Mesodermal cell (in vitro differentiated cells): ENCODE results near the gene ARL15.

Experiments
- H3K27ac ChIP-seq: 2 replicates; pipeline ENCODE4 v1.7.0; 2013; ENCODE audit warnings: mild to moderate bottlenecking, low read depth, low read length, moderate library complexity; ENCODE audit not compliant: severe bottlenecking
- H3K36me3 ChIP-seq: 2 replicates; pipeline ENCODE4 v1.7.1; 2013; ENCODE audit warnings: mild to moderate bottlenecking, low read length, moderate library complexity; ENCODE audit not compliant: control insufficient read depth, insufficient read depth
- H3K4me1 ChIP-seq: one replicate; pipeline ENCODE4 v1.7.1; 2013; ENCODE audit warnings: mild to moderate bottlenecking, low read length; ENCODE audit not compliant: insufficient read depth, control insufficient read depth, poor library complexity, severe bottlenecking
- H3K4me3 ChIP-seq: 2 replicates; pipeline ENCODE4 v1.7.0; 2013; ENCODE audit warnings: low read length, control low read depth, mild to moderate bottlenecking; ENCODE audit not compliant: insufficient read depth, poor library complexity, severe bottlenecking; ENCODE audit errors: extremely low read depth
- H3K9me3 ChIP-seq: 2 replicates; pipeline ENCODE4 v1.7.1; 2013; ENCODE audit warnings: mild to moderate bottlenecking, low read length, moderate library complexity; ENCODE audit not compliant: control insufficient read depth
- WGBS, 2 experiments: methylation state at CpG; one replicate each; pipeline ENCODE4 v1.1.5; 2013; ENCODE audit warnings: missing lambda C conversion rate in 2 of 2; ENCODE audit not compliant: insufficient coverage in 2 of 2; 5-methylcytosine and 5-hydroxymethylcytosine counted together

The ARL15 gene

DNA sequence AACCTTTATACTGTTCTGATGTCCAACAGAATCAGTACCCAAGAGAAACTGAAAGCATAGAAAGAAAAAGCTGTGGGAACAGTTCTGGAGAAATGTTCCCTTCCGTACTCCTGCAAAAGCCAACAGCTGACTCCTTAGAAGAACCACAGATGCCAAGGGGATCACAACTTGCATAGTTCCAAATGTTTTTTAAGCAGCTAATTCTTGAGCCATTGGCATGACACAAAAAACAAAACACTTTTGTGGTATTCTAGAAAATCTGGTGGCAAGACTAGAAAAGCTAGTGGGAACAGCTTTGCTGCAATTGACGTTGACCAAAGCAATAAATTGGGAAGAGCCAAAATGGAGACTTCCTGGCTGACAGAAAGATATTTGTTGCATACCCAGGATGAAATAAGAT, 189.9 kb downstream of the ARL15 start:
- Histone ChIP-seq H3K9me3 (no peaks in the 10 kb centered on the region), H3K4me1 (no peaks in the 10 kb centered on the region), H3K36me3 (no peaks in the 10 kb centered on the region), H3K27ac (no peak overlapping the region), H3K4me3 (no peak overlapping the region)
- 88 to 100% methylated on average over 1 to 2 of the region's 2 CpGs for WGBS, 2 experiments

DNA sequence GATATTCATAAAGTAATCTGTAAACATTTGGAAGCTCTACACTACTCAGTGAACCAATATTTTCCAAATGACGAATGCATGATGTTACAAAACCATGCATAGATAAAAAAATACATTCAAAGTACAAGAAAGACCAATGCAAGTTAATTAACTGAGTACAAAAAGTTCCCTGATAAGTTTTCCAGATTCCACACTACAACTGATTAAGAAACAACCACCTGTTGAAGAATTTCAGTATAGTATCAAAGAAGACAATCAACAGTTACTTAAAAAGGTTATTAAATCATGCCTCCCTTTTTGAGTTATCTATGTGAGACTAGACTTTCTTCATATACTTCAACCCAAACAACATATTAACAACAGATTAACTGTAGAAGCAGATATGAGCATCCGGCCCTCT, 192.4 kb downstream of the ARL15 start:
- H3K4me1 ChIP-seq: no peaks in the 10 kb centered on the region
- no peaks in the 10 kb centered on the region for H3K9me3 ChIP-seq
- H3K27ac ChIP-seq: no peak overlapping the region
- H3K36me3 ChIP-seq: no peaks in the 10 kb centered on the region
- WGBS, 2 experiments: no CpG with 5 or more reads among the region's 2 CpGs
- no peak overlapping the region for H3K4me3 ChIP-seq

DNA sequence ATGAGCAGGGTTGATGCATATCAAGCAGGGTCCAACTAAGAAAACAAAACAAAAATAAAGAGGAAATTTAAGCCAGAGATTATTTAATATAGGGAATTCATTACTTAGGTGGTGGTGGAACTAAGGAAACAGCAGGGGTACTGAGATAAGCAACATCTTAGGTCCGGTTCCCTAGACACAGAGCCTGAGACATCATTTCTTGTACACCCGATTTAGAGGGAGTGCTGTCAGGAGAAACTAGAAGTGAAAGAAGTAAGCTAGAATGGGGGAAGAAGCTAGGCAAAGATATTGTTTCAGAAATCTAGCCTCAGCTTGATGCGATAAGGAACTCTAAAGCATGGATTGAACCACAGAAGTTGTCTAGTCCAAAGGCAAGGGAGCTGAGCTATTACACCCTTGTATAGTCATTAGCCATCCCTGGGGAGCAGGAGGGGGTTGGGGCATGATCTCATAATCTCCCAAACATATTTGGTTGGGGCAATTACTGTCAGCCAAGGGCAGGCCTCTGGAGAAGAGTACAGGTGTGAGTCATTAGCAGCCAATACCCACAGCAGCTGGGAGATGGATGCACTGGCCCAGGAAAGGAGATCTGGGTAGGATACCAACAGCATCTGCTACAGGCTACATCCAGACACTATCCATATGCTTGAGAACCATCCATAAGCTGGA, 194.5 kb downstream of the ARL15 start:
- H3K4me1 ChIP-seq: no peaks in the 10 kb centered on the region
- H3K9me3 ChIP-seq: no peaks in the 10 kb centered on the region
- 91 to 100% methylated on average over 3 of the region's 3 CpGs for WGBS, 2 experiments
- no peak overlapping the region for H3K27ac ChIP-seq
- H3K4me3 ChIP-seq: no peak overlapping the region
- H3K36me3 ChIP-seq: no peaks in the 10 kb centered on the region

DNA sequence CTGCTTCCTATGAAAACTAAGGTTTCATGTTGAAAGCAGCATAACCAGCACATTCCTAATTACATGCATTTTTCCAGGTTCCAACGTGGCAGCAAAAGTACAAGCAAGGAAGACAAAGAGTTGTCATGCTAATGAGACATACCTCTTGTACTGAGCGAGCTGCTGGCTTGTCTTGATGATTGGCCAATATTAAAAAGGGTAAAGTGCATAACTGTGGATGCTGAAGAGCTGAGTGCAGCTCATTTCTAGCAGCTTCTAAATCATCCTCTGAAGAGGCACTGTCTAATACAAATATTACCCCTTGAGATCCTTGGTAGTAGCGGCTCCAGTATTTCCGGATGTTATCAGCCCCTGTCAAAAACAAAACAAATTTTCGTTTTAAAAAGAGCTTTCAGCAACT, 197.3 kb downstream of the ARL15 start:
- H3K4me3 ChIP-seq: no peak overlapping the region

DNA sequence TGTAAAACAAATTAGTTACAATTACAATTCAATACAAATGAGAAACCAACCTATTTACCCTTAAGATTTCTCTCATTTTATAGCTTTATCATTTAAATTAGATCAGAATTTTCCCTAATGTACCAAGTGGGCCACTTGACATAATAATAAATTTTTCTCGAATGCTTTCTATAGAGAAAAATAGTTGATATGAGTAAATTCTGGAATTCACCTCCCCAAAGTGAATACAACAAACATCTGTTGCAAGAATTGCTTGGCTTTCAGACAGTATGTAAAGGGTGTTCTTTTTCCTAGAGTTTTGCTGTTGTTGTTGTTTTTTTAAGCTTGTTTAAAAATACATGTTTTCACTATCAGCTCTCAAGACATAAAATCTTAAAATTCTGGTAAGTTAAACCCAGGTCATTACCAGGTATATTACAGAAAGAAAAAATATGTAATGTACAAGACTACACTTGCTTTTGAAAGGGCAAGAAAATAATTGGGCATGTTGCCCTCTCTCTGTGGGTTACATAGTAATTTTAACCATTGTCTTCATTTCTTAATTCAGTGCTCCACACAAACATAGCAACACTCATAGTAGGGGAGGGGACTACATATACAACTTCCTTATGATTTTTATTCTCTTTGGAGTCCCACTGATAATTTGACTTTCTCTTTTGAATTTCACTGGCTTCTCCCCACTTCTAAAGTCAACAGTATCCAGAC, 200.6 kb downstream of the ARL15 start:
- Histone ChIP-seq H3K9me3 (no peaks in the 10 kb centered on the region), H3K27ac (no peak overlapping the region), H3K36me3 (no peaks in the 10 kb centered on the region), H3K4me1 (no peaks in the 10 kb centered on the region), H3K4me3 (no peak overlapping the region)
- WGBS, 2 experiments: no CpG with 5 or more reads among the region's 1 CpG

More for the DNA sequence above, 197.3 kb downstream of the ARL15 start:
- Histone ChIP-seq H3K4me1 (no peaks in the 10 kb centered on the region), H3K9me3 (no peaks in the 10 kb centered on the region), H3K27ac (no peak overlapping the region), H3K36me3 (no peaks in the 10 kb centered on the region)
- WGBS, 2 experiments: 68 to 80% methylated on average over 4 to 5 of the region's 5 CpGs

DNA sequence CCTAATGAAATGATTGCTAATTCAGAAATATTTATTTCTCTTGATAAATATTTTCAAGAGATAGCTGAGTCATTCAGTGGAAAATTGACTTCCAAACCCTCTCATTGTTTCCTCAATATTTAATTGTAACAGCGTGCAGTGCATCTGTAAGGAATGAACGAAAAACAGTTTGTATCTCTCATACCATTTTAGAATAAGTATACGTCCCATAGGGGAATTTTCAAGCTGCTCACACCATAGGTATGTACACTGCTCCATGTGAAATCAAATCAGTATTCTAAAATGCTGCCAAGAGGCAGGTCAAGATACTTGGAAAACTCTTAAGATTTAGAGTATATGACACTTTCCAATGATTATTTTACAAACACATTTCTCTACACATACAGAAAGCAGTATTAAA, 202.2 kb downstream of the ARL15 start:
- 100% methylated on average over 2 of the region's 3 CpGs; no CpG with 5 or more reads in 1 of the 2 experiments for WGBS, 2 experiments
- H3K9me3 ChIP-seq: no peaks in the 10 kb centered on the region
- H3K4me1 ChIP-seq: no peaks in the 10 kb centered on the region
- H3K27ac ChIP-seq: no peak overlapping the region
- no peak overlapping the region for H3K4me3 ChIP-seq
- no peaks in the 10 kb centered on the region for H3K36me3 ChIP-seq

DNA sequence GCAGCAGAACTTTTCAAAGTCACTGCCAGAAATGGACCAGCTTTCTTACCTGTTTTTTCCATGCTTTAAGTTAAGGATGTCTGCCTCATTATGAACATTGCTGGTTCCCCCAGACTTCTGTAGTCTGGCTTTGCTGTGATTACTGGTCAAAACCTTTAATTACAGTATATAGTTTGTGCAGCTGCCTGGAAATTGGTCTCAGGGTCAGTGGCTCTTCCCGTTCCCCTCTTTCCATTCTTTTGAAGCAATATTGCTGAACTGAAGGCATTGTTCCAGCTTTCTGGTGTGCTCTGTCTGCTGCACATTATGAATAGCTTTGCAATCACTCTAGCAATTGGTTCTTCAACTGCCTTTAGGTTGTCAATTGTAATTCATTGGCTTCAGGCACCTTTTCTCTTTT, 206.5 kb downstream of the ARL15 start:
- no peaks in the 10 kb centered on the region for H3K9me3 ChIP-seq
- H3K36me3 ChIP-seq: no peaks in the 10 kb centered on the region
- no peak overlapping the region for H3K27ac ChIP-seq
- no peaks in the 10 kb centered on the region for H3K4me1 ChIP-seq
- 57 to 60% methylated on average over 1 of the region's 1 CpG for WGBS, 2 experiments
- no peak overlapping the region for H3K4me3 ChIP-seq

DNA sequence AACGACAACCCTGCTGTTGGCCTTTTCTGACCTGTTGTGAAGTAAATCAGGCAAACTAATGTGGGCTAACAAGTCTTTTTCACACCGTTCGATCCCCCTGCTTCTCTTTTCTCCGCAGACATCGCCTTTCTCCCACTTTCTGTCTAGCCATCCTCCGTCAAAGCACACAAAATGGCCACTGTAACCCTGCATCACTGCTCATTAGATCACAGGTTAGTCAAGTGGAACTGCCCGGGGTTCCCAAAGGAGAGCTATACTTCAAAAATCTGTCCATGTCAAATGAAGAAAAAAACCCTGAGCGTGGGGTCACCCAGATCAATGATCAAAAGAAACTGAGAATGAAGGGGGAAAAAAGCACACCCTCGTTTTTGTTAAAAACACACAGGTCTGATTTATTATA, 212.1 kb downstream of the ARL15 start:
- Histone ChIP-seq H3K9me3 (no peaks in the 10 kb centered on the region), H3K4me1 (peaks cover 5% of the 10 kb centered on the region), H3K4me3 (no peak overlapping the region), H3K36me3 (no peaks in the 10 kb centered on the region), H3K27ac (no peak overlapping the region)
- WGBS, 2 experiments: 81% methylated on average over 4 to 6 of the region's 9 CpGs

DNA sequence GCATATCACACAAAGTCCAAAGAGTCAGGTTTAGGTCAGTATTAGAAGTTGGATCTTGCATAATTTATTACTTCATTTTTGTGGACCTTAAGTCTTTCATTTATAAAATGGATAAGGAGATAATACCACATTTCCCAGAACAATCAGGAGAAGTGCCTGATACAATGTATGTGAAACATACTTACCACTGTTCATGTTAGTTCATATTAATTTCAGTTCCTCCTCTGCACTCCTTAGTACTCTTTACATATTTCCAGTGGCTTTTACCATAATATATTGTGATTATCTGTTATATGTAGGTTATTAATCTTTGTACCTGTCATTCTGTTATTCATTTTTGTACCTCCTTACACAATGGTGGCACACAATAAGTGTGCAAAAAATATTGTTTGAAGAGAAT, 214.4 kb downstream of the ARL15 start:
- no peak overlapping the region for H3K4me3 ChIP-seq
- H3K36me3 ChIP-seq: no peaks in the 10 kb centered on the region
- H3K9me3 ChIP-seq: no peaks in the 10 kb centered on the region
- peaks cover 9% of the 10 kb centered on the region for H3K4me1 ChIP-seq
- no peak overlapping the region for H3K27ac ChIP-seq

DNA sequence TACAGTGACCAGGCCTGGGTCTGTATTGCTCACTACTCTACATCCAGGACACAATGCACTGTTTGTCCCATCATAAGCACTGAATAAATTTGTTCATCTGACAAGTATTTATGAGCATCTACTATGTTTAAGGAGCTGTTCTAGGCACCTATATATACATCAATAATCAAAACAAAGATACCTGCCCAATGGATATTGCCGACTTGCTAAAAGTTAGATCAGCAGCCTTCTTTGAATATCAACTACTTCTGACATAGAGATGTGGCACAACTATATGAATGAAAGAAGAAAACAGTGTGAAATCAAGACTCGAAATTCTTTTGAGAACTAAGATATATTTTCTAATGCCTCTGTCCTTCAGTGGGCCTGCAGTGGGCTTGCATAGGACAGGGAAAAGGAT, 215.7 kb downstream of the ARL15 start:
- Histone ChIP-seq H3K27ac (no peak overlapping the region), H3K4me3 (no peak overlapping the region), H3K36me3 (no peaks in the 10 kb centered on the region), H3K4me1 (peaks cover 16% of the 10 kb centered on the region), H3K9me3 (no peaks in the 10 kb centered on the region)
- WGBS, 2 experiments: 100% methylated on average over 1 of the region's 2 CpGs; no CpG with 5 or more reads in 1 of the 2 experiments

DNA sequence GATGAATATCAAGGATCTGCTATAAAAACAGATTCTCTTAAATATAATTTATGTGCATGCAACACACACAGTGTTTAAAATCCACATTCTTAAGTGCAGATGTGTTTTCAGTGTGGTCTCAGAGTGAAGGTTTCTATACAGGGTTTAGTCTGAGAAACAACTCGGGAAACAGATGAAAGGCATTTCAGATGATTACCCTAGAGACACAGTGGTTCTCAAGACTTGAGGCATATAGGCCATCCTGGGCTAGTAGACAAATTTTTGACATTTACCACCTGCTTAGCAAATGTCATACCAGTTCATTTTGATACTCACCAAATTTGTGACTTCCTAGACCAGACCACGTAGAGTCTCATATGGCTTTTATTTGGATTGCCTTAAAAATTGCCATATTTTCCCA, 216.5 kb downstream of the ARL15 start:
- H3K4me3 ChIP-seq: no peak overlapping the region
- 57 to 100% methylated on average over 1 of the region's 2 CpGs for WGBS, 2 experiments
- peaks cover 16% of the 10 kb centered on the region for H3K4me1 ChIP-seq
- H3K27ac ChIP-seq: no peak overlapping the region
- H3K9me3 ChIP-seq: no peaks in the 10 kb centered on the region
- no peaks in the 10 kb centered on the region for H3K36me3 ChIP-seq
